OCI-LY7 (cell line): ENCODE data around the gene KL. TPM values are rescaled to one million over a fixed set of nuclear protein-coding genes. Genes with fewer than 3 reads are reported as not detected.

ENCODE experiments used
- BruUV-seq: library from RNA; stranded (reverse); fragments of 400-500 nt; replicated peaks from 2 replicates; lab custom pipeline; 2021; lab: Mats Ljungman, UMichigan
- CTCF ChIA-PET: fragments of 300-600 bp; sonication (Branson Sonifier 250); formaldehyde crosslinking; loops from one replicate; lab custom pipeline; 2022; ENCODE audit warnings: antibody characterized with exemption; ENCODE audit not compliant: unreplicated experiment; lab: Charles Lee
- POLR2A ChIA-PET: fragments of 300-600 bp; sonication (Branson Sonifier 250); formaldehyde crosslinking; loops from one replicate; lab custom pipeline; 2022; ENCODE audit warnings: antibody characterized with exemption; lab: Charles Lee
- DNase-seq: peaks from one replicate; pipeline ENCODE4 v3.0.0-alpha.2; 2015; ENCODE audit warnings: low spot score
- H2AFZ ChIP-seq: fragments of 200-600 bp; sonication (generic), shearing (Covaris generic); 2 replicates; pipeline ENCODE4 v1.6.1; 2014; ENCODE audit warnings: mild to moderate bottlenecking, antibody characterized with exemption, low read length, moderate library complexity
- H3K27ac ChIP-seq: fragments of 200-600 bp; sonication (generic); 2 replicates; pipeline ENCODE4 v1.5.1; 2014; ENCODE audit warnings: mixed run types, low read depth, mild to moderate bottlenecking, moderate library complexity, low read length, inconsistent platforms; ENCODE audit not compliant: poor library complexity, severe bottlenecking
- H3K36me3 ChIP-seq: fragments of 200-600 bp; sonication (generic); 2 replicates; pipeline ENCODE4 v1.6.1; 2014; ENCODE audit warnings: mild to moderate bottlenecking, antibody characterized with exemption, low read length, moderate library complexity, mixed read lengths; ENCODE audit not compliant: insufficient read depth
- H3K4me1 ChIP-seq: fragments of 200-600 bp; sonication (generic); 2 replicates; pipeline ENCODE4 v1.5.1; 2014; ENCODE audit warnings: mild to moderate bottlenecking, low read length; ENCODE audit not compliant: insufficient read depth, poor library complexity, severe bottlenecking
- H3K4me2 ChIP-seq: fragments of 200-600 bp; sonication (generic); 2 replicates; pipeline ENCODE4 v1.6.1; 2014; ENCODE audit warnings: mild to moderate bottlenecking, low read length
- H3K4me3 ChIP-seq: fragments of 200-600 bp; sonication (generic); 2 replicates; pipeline ENCODE4 v1.5.1; 2014; ENCODE audit warnings: mild to moderate bottlenecking, low read depth, low read length; ENCODE audit not compliant: poor library complexity, severe bottlenecking
- H3K79me2 ChIP-seq: fragments of 200-600 bp; sonication (generic); 2 replicates; pipeline ENCODE4 v1.6.1; 2016; ENCODE audit warnings: low read depth, mild to moderate bottlenecking, low read length, moderate library complexity, mixed read lengths; ENCODE audit not compliant: insufficient read depth
- H3K9me2 ChIP-seq: fragments of 200-600 bp; sonication (generic); 2 replicates; pipeline ENCODE4 v1.6.1; 2016; ENCODE audit warnings: mild to moderate bottlenecking, low read length, mixed read lengths; ENCODE audit not compliant: insufficient read depth
- H3K9me3 ChIP-seq: fragments of 200-600 bp; sonication (generic); 2 replicates; pipeline ENCODE4 v1.6.1; 2014; ENCODE audit warnings: mild to moderate bottlenecking, mixed run types, low read length, mixed read lengths
- H4K20me1 ChIP-seq: fragments of 200-600 bp; sonication (generic); 2 replicates; pipeline ENCODE4 v1.6.1; 2014; ENCODE audit warnings: mild to moderate bottlenecking, antibody characterized with exemption, low read length, moderate library complexity, mixed read lengths; ENCODE audit not compliant: insufficient read depth
- EZH2phosphoT487 ChIP-seq: fragments of 200-600 bp; sonication (generic); IDR thresholded peaks from 2 replicates; pipeline ENCODE4 v1.6.1; 2018; ENCODE audit warnings: low read depth, borderline replicate concordance, mild to moderate bottlenecking, mixed run types, antibody characterized with exemption, low read length, moderate library complexity, mixed read lengths
- intact Hi-C: fragments of 100-400 bp; cut with micrococcal nuclease; formaldehyde crosslinking; loops from one replicate; pipeline ENCODE4 v1.10.0; 2022; ENCODE audit not compliant: unreplicated experiment
- total RNA-seq, 2 experiments: library from RNA; depleted of rRNA in 1 of 2; stranded (reverse); fragments of >200 nt in 1 of 2; shearing (Covaris generic) in 1 of 2; gene quantifications; 2 replicates each; pipeline ENCODE4 v1.2.3, GENCODE V29; 2014 to 2022
- TF ChIP-seq, protein P1 (sequence below): fragments of 200-600 bp; sonication (generic); conservative IDR thresholded peaks from 2 replicates; pipeline ENCODE4 v1.5.1; 2014; ENCODE audit warnings: mild to moderate bottlenecking, antibody characterized with exemption, low read length, moderate library complexity, mixed read lengths

The KL gene
- total RNA-seq, 2 experiments from 2014 or later = not detected

DNA sequence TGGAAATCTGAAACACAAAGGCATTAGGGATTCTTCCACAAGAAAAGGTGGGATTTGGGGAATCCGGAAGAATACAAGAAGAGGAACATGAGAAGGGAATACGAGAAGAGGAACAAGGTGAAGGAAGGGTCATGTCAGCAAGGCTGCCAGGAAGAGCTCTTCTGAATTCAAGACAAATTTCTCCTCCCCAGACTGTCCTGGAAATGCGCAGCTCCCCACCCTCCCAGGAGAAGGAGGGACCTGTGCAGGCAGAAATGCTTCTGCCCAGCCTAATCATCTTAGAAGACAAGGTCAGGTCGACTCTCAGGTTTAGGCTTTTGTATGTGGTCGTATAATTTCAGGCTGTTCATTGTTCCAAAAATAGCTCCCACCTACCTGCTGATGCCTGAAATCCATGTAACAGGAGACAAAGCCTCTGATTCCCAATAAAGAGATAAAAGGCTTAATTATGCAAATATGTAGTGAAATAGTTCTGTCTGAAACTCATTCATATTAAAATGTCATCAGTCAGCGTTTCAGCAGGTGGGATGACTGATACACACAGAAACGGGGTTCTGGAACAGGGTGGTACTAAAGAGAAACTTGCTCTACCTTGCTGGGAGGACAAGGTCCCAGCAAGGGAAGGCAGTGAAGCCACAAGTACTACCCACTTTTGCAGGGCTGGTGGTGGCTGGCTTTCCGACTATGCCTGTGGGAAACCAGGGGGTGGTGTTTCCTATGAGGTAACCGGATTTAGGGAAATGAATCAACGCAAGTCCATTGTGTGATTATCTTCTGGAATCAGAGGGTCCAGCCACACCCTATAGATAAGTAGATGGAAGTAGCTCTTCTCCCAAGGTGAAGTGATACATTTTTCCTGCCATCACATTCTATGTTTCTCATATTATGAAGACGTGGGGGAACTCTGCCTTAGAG is 76.1 kb downstream of the KL start:
- BruUV-seq = no TSS peak
- Histone ChIP-seq H3K79me2 (no peaks in the 10 kb centered on the region), H3K4me3 (no peak overlapping the region), H3K4me2 (no peak overlapping the region), H3K36me3 (no peaks in the 10 kb centered on the region), H4K20me1 (no peaks in the 10 kb centered on the region), H3K9me2 (no peaks in the 10 kb centered on the region), H3K9me3 (no peaks in the 10 kb centered on the region), H2AFZ (no peak overlapping the region), H3K4me1 (no peaks in the 10 kb centered on the region), H3K27ac (no peak overlapping the region)
- ChIA-PET POLR2A (interaction anchor here (1.6 to 1.7 kb wide), 2 partner anchors 11 to 15 kb away, joined by 3 to 5 read pairs; no protein-coding TSS in a partner anchor), CTCF (interaction anchor here (0.6 kb wide), 1 partner anchor 426 kb away, joined by 3 read pairs; no protein-coding TSS in a partner anchor)
- TF ChIP-seq, protein P1, sequence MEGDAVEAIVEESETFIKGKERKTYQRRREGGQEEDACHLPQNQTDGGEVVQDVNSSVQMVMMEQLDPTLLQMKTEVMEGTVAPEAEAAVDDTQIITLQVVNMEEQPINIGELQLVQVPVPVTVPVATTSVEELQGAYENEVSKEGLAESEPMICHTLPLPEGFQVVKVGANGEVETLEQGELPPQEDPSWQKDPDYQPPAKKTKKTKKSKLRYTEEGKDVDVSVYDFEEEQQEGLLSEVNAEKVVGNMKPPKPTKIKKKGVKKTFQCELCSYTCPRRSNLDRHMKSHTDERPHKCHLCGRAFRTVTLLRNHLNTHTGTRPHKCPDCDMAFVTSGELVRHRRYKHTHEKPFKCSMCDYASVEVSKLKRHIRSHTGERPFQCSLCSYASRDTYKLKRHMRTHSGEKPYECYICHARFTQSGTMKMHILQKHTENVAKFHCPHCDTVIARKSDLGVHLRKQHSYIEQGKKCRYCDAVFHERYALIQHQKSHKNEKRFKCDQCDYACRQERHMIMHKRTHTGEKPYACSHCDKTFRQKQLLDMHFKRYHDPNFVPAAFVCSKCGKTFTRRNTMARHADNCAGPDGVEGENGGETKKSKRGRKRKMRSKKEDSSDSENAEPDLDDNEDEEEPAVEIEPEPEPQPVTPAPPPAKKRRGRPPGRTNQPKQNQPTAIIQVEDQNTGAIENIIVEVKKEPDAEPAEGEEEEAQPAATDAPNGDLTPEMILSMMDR = no peak
- no peak for TF ChIP-seq EZH2phosphoT487
- intact Hi-C loops = no loop called here
- no peak for DNase-seq

GRCh38 chr13:33096886-33097605 is 80.8 kb downstream of the KL start:
- H3K36me3 ChIP-seq = no peaks in the 10 kb centered on the region
- no peaks in the 10 kb centered on the region for H3K9me2 ChIP-seq
- BruUV-seq = no TSS peak
- H2AFZ ChIP-seq = no peak overlapping the region
- no peak overlapping the region for H3K4me2 ChIP-seq
- H3K4me3 ChIP-seq = no peak overlapping the region
- no peaks in the 10 kb centered on the region for H3K79me2 ChIP-seq
- TF ChIP-seq EZH2phosphoT487 = no peak
- TF ChIP-seq, protein P1 = no peak
- no peaks in the 10 kb centered on the region for H3K9me3 ChIP-seq
- no peaks in the 10 kb centered on the region for H4K20me1 ChIP-seq
- no peak overlapping the region for H3K27ac ChIP-seq
- ChIA-PET CTCF (no interaction called here), POLR2A (interaction anchor here (0.6 to 1.3 kb wide), 2 partner anchors 13 to 806 kb away, joined by 4 read pairs; no protein-coding TSS in a partner anchor)
- intact Hi-C loops = no loop called here
- no peaks in the 10 kb centered on the region for H3K4me1 ChIP-seq
- no peak for DNase-seq
